WTC11 (cell line): ENCODE results near the gene WASF3.

Source experiments
- ESRRA ChIP-seq: sonication (generic); formaldehyde crosslinking; IDR thresholded peaks from 2 replicates; pipeline ENCODE4 v1.8.1; 2022; ENCODE audit warnings: mild to moderate bottlenecking, missing genetic modification reagents, borderline replicate concordance
- ETV6 ChIP-seq: sonication (generic); formaldehyde crosslinking; IDR thresholded peaks from 2 replicates; pipeline ENCODE4 v1.8.1; 2022; ENCODE audit warnings: mild to moderate bottlenecking, missing genetic modification reagents
- FOXJ3 ChIP-seq: sonication (generic); formaldehyde crosslinking; IDR thresholded peaks from 2 replicates; pipeline ENCODE4 v1.9.0; 2021; ENCODE audit warnings: missing genetic modification reagents, mild to moderate bottlenecking, borderline replicate concordance
- GABPB1 ChIP-seq: sonication (generic); formaldehyde crosslinking; IDR thresholded peaks from 2 replicates; pipeline ENCODE4 v1.8.1; 2023; ENCODE audit warnings: mild to moderate bottlenecking, missing genetic modification reagents
- IRF2 ChIP-seq: sonication (generic); formaldehyde crosslinking; IDR thresholded peaks from 2 replicates; pipeline ENCODE4 v1.8.0; 2022; ENCODE audit warnings: low read depth, missing genetic modification reagents, borderline replicate concordance
- NFYB ChIP-seq: sonication (generic); formaldehyde crosslinking; conservative IDR thresholded peaks from 2 replicates; pipeline ENCODE4 v1.8.0; 2022; ENCODE audit warnings: low read depth, missing genetic modification reagents
- ZNF138 ChIP-seq: sonication (generic); formaldehyde crosslinking; conservative IDR thresholded peaks from 2 replicates; pipeline ENCODE4 v1.8.1; 2022; ENCODE audit warnings: mild to moderate bottlenecking, moderate library complexity, missing genetic modification reagents
- TF ChIP-seq, protein P1 (sequence below): fragments of 200-600 bp; IDR thresholded peaks from 2 replicates; pipeline ENCODE4 v1.8.0; 2022; ENCODE audit warnings: antibody characterized with exemption
- TF ChIP-seq, protein P2 (sequence below): sonication (generic); formaldehyde crosslinking; IDR thresholded peaks from 2 replicates; pipeline ENCODE4 v1.8.1; 2023; ENCODE audit warnings: mild to moderate bottlenecking, missing genetic modification reagents, moderate library complexity
- TF ChIP-seq, protein P3 (sequence below): sonication (generic); formaldehyde crosslinking; IDR thresholded peaks from 2 replicates; pipeline ENCODE4 v1.8.1; 2023; ENCODE audit warnings: mild to moderate bottlenecking, missing genetic modification reagents, borderline replicate concordance
- TF ChIP-seq, protein P4 (sequence below): sonication (generic); formaldehyde crosslinking; IDR thresholded peaks from 2 replicates; pipeline ENCODE4 v1.8.1; 2022; ENCODE audit warnings: mild to moderate bottlenecking, missing genetic modification reagents, moderate library complexity, borderline replicate concordance
- TF ChIP-seq, protein P5 (sequence below): sonication (generic); formaldehyde crosslinking; conservative IDR thresholded peaks from 2 replicates; pipeline ENCODE4 v1.8.1; 2022; ENCODE audit warnings: mild to moderate bottlenecking, missing genetic modification reagents
- TF ChIP-seq, protein P6 (sequence below): sonication (generic); formaldehyde crosslinking; IDR thresholded peaks from 2 replicates; pipeline ENCODE4 v1.8.0; 2022; ENCODE audit warnings: mild to moderate bottlenecking, missing genetic modification reagents
- TF ChIP-seq, protein P7 (sequence below): sonication (generic); formaldehyde crosslinking; IDR thresholded peaks from 2 replicates; pipeline ENCODE4 v1.8.0; 2023; ENCODE audit warnings: missing genetic modification reagents, mild to moderate bottlenecking, borderline replicate concordance

DNA sequence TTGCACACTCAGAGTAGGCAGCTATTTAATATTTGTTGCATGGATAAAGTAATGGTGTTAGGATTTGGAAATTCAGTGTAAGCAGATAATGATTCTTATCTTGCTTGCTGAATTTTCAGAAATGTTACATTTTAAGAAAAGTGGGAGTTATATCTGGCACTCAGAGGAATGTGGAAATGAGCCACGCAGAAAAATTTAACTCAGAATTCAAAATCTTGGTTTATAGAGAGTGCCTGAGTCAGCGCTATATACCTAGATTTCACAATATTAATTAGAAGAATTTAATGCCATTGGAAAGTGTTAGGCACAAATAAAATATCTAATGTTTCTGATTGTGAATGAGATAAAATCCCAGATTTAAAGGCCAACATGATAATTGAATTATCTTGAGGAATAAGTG is 106.8 kb downstream of the WASF3 start:
- TF ChIP-seq, protein P1, sequence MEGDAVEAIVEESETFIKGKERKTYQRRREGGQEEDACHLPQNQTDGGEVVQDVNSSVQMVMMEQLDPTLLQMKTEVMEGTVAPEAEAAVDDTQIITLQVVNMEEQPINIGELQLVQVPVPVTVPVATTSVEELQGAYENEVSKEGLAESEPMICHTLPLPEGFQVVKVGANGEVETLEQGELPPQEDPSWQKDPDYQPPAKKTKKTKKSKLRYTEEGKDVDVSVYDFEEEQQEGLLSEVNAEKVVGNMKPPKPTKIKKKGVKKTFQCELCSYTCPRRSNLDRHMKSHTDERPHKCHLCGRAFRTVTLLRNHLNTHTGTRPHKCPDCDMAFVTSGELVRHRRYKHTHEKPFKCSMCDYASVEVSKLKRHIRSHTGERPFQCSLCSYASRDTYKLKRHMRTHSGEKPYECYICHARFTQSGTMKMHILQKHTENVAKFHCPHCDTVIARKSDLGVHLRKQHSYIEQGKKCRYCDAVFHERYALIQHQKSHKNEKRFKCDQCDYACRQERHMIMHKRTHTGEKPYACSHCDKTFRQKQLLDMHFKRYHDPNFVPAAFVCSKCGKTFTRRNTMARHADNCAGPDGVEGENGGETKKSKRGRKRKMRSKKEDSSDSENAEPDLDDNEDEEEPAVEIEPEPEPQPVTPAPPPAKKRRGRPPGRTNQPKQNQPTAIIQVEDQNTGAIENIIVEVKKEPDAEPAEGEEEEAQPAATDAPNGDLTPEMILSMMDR = no peak
- TF ChIP-seq NFYB = no peak
- TF ChIP-seq ZNF138 (CRISPR knock-in tag) = no peak
- TF ChIP-seq, protein P2, sequence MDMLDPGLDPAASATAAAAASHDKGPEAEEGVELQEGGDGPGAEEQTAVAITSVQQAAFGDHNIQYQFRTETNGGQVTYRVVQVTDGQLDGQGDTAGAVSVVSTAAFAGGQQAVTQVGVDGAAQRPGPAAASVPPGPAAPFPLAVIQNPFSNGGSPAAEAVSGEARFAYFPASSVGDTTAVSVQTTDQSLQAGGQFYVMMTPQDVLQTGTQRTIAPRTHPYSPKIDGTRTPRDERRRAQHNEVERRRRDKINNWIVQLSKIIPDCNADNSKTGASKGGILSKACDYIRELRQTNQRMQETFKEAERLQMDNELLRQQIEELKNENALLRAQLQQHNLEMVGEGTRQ (CRISPR knock-in tag) = no peak
- no peak for TF ChIP-seq GABPB1
- no peak for TF ChIP-seq FOXJ3 (CRISPR knock-in tag)
- TF ChIP-seq, protein P3, sequence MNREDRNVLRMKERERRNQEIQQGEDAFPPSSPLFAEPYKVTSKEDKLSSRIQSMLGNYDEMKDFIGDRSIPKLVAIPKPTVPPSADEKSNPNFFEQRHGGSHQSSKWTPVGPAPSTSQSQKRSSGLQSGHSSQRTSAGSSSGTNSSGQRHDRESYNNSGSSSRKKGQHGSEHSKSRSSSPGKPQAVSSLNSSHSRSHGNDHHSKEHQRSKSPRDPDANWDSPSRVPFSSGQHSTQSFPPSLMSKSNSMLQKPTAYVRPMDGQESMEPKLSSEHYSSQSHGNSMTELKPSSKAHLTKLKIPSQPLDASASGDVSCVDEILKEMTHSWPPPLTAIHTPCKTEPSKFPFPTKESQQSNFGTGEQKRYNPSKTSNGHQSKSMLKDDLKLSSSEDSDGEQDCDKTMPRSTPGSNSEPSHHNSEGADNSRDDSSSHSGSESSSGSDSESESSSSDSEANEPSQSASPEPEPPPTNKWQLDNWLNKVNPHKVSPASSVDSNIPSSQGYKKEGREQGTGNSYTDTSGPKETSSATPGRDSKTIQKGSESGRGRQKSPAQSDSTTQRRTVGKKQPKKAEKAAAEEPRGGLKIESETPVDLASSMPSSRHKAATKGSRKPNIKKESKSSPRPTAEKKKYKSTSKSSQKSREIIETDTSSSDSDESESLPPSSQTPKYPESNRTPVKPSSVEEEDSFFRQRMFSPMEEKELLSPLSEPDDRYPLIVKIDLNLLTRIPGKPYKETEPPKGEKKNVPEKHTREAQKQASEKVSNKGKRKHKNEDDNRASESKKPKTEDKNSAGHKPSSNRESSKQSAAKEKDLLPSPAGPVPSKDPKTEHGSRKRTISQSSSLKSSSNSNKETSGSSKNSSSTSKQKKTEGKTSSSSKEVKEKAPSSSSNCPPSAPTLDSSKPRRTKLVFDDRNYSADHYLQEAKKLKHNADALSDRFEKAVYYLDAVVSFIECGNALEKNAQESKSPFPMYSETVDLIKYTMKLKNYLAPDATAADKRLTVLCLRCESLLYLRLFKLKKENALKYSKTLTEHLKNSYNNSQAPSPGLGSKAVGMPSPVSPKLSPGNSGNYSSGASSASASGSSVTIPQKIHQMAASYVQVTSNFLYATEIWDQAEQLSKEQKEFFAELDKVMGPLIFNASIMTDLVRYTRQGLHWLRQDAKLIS (CRISPR knock-in tag) = no peak
- no peak for TF ChIP-seq ETV6 (CRISPR knock-in tag)
- TF ChIP-seq, protein P4, sequence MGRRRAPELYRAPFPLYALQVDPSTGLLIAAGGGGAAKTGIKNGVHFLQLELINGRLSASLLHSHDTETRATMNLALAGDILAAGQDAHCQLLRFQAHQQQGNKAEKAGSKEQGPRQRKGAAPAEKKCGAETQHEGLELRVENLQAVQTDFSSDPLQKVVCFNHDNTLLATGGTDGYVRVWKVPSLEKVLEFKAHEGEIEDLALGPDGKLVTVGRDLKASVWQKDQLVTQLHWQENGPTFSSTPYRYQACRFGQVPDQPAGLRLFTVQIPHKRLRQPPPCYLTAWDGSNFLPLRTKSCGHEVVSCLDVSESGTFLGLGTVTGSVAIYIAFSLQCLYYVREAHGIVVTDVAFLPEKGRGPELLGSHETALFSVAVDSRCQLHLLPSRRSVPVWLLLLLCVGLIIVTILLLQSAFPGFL (CRISPR knock-in tag) = no peak
- TF ChIP-seq, protein P5, sequence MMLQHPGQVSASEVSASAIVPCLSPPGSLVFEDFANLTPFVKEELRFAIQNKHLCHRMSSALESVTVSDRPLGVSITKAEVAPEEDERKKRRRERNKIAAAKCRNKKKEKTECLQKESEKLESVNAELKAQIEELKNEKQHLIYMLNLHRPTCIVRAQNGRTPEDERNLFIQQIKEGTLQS (CRISPR knock-in tag) = no peak
- TF ChIP-seq, protein P6, sequence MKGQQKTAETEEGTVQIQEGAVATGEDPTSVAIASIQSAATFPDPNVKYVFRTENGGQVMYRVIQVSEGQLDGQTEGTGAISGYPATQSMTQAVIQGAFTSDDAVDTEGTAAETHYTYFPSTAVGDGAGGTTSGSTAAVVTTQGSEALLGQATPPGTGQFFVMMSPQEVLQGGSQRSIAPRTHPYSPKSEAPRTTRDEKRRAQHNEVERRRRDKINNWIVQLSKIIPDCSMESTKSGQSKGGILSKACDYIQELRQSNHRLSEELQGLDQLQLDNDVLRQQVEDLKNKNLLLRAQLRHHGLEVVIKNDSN = no peak
- no peak for TF ChIP-seq ESRRA
- TF ChIP-seq IRF2 = no peak
- TF ChIP-seq, protein P7, sequence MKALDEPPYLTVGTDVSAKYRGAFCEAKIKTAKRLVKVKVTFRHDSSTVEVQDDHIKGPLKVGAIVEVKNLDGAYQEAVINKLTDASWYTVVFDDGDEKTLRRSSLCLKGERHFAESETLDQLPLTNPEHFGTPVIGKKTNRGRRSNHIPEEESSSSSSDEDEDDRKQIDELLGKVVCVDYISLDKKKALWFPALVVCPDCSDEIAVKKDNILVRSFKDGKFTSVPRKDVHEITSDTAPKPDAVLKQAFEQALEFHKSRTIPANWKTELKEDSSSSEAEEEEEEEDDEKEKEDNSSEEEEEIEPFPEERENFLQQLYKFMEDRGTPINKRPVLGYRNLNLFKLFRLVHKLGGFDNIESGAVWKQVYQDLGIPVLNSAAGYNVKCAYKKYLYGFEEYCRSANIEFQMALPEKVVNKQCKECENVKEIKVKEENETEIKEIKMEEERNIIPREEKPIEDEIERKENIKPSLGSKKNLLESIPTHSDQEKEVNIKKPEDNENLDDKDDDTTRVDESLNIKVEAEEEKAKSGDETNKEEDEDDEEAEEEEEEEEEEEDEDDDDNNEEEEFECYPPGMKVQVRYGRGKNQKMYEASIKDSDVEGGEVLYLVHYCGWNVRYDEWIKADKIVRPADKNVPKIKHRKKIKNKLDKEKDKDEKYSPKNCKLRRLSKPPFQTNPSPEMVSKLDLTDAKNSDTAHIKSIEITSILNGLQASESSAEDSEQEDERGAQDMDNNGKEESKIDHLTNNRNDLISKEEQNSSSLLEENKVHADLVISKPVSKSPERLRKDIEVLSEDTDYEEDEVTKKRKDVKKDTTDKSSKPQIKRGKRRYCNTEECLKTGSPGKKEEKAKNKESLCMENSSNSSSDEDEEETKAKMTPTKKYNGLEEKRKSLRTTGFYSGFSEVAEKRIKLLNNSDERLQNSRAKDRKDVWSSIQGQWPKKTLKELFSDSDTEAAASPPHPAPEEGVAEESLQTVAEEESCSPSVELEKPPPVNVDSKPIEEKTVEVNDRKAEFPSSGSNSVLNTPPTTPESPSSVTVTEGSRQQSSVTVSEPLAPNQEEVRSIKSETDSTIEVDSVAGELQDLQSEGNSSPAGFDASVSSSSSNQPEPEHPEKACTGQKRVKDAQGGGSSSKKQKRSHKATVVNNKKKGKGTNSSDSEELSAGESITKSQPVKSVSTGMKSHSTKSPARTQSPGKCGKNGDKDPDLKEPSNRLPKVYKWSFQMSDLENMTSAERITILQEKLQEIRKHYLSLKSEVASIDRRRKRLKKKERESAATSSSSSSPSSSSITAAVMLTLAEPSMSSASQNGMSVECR (CRISPR knock-in tag) = no peak
